Kidney (tissue), 14 donors: ENCODE results near the gene APCDD1. TPM values are rescaled to one million over a fixed set of nuclear protein-coding genes. Genes with fewer than 3 reads are reported as not detected.
A peak's percentile ranks its signal among the peaks of the same experiment; 100 is the strongest.

Experiments used
- DNase-seq, 5 donors: peaks; one replicate each; pipeline ENCODE4 v3.0.0-alpha.2; 2013 to 2020
- FAIRE-seq: peaks from 2 replicates; lab custom pipeline; 2012; peaks lifted over from hg19 to GRCh38; lab: Jason Lieb, UNC
- H3K27ac ChIP-seq, 2 donors: one replicate each; pipeline ENCODE4 v1.7.0; 2013; ENCODE audit warnings: low read depth in 2 of 2, low read length in 2 of 2, inconsistent platforms in 1 of 2
- H3K27me3 ChIP-seq: one replicate; pipeline ENCODE4 v1.7.1; 2013; ENCODE audit warnings: low read length, inconsistent platforms; ENCODE audit not compliant: control insufficient read depth, insufficient read depth
- H3K36me3 ChIP-seq, 3 donors: one replicate each; pipeline versions ENCODE4 v1.7.0 to v1.7.1; 2013; ENCODE audit warnings: low read length in 3 of 3, control low read depth in 1 of 3, inconsistent platforms in 1 of 3; ENCODE audit not compliant: insufficient read depth in 3 of 3, control insufficient read depth in 2 of 3
- H3K4me1 ChIP-seq, 3 donors: one replicate each; pipeline versions ENCODE4 v1.7.0 to v1.7.1; 2013; ENCODE audit warnings: low read length in 3 of 3, inconsistent platforms in 1 of 3, low read depth in 1 of 3; ENCODE audit not compliant: control insufficient read depth in 2 of 3, insufficient read depth in 2 of 3
- H3K4me3 ChIP-seq, 3 donors: one replicate each; pipeline versions ENCODE4 v1.7.0 to v1.8.1; 2013; ENCODE audit warnings: low read length in 3 of 3, control low read depth in 1 of 3, inconsistent platforms in 1 of 3
- H3K9ac ChIP-seq, 3 donors: one replicate each; pipeline versions ENCODE4 v1.7.0 to v1.7.1; 2013; ENCODE audit warnings: low read length in 3 of 3, control low read depth in 1 of 3, inconsistent platforms in 1 of 3
- H3K9me3 ChIP-seq, 3 donors: one replicate each; pipeline versions ENCODE4 v1.7.0 to v1.7.1; 2013; ENCODE audit warnings: low read length in 3 of 3, control low read depth in 1 of 3, inconsistent platforms in 1 of 3; ENCODE audit not compliant: control insufficient read depth in 2 of 3, insufficient read depth in 1 of 3
- intact Hi-C: fragments of 100-400 bp; cut with DNase I; formaldehyde crosslinking; loops from one replicate; pipeline ENCODE4 v1.11.1; 2022
- polyA plus RNA-seq: library from polyadenylated mRNA; stranded (reverse); fragments of 350-450 nt; fragmentation: Illumina TruSeq; extraction: RNeasy Lipid Tissue Mini Kit (QIAGEN cat#74804); gene quantifications from one replicate; pipeline ENCODE4 v1.2.3, GENCODE V29; 2014; ENCODE audit warnings: low read depth, low replicate concordance; ENCODE audit not compliant: insufficient read depth
- total RNA-seq: library from RNA; stranded (reverse); fragmentation: NEBNext Ultra II Directional; extraction: Animal tissue kit (Norgen Biotek cat#: 25700); gene quantifications from one replicate; pipeline ENCODE4 v1.2.1, GENCODE V29; 2021
- TF ChIP-seq, protein P1 (sequence below): IDR thresholded peaks from 3 replicates; pipeline ENCODE4 v1.5.1; 2012; ENCODE audit warnings: mild to moderate bottlenecking, moderate library complexity, borderline replicate concordance; ENCODE audit not compliant: insufficient read depth; ENCODE audit errors: extremely low read depth
- donor health status: control.
- donor health status: control.
- donor health status: control.
- donor health status: control.
- donor health status: control.
- donor health status: DM: yes; HTN: yes; CAD: no.
- donor health status: Normal renal cell carcinoma (clear cell type).

APCDD1 gene
- total and polyA plus RNA-seq, 2 donors from 2014 or later: 2.8 to 22.9 TPM

DNA sequence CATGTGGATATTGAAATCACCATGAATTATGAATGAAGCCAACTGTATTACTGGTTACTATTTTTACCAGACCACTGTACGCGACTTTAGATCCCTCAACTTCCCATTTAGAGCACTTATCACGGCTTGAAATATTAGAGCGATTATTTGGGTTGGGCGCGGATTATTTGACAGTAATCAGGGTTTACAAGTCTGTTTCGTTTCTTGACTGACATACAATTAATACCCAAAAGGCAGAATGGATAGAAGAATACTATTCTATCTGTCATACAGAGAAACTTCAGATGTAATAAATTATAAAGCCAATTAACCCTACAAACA, 70.9 kb downstream of the APCDD1 start:
- Histone ChIP-seq H3K9ac (peak overlapping the region in 1 of 3 donors; percentile 24), H3K36me3 (no peaks in the 10 kb centered on the region), H3K9me3 (no peaks in the 10 kb centered on the region), H3K27me3 (no peaks in the 10 kb centered on the region), H3K4me3 (peak overlapping the region; percentile 82 to 97 (median 96)), H3K4me1 (peaks cover 0 to 10% (median 4%) of the 10 kb centered on the region in 3 donors), H3K27ac (no peak overlapping the region)
- FAIRE-seq (no peak), DNase-seq (no peak)
- TF ChIP-seq, protein P1, sequence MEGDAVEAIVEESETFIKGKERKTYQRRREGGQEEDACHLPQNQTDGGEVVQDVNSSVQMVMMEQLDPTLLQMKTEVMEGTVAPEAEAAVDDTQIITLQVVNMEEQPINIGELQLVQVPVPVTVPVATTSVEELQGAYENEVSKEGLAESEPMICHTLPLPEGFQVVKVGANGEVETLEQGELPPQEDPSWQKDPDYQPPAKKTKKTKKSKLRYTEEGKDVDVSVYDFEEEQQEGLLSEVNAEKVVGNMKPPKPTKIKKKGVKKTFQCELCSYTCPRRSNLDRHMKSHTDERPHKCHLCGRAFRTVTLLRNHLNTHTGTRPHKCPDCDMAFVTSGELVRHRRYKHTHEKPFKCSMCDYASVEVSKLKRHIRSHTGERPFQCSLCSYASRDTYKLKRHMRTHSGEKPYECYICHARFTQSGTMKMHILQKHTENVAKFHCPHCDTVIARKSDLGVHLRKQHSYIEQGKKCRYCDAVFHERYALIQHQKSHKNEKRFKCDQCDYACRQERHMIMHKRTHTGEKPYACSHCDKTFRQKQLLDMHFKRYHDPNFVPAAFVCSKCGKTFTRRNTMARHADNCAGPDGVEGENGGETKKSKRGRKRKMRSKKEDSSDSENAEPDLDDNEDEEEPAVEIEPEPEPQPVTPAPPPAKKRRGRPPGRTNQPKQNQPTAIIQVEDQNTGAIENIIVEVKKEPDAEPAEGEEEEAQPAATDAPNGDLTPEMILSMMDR: no peak
- intact Hi-C loops: no loop called here

DNA sequence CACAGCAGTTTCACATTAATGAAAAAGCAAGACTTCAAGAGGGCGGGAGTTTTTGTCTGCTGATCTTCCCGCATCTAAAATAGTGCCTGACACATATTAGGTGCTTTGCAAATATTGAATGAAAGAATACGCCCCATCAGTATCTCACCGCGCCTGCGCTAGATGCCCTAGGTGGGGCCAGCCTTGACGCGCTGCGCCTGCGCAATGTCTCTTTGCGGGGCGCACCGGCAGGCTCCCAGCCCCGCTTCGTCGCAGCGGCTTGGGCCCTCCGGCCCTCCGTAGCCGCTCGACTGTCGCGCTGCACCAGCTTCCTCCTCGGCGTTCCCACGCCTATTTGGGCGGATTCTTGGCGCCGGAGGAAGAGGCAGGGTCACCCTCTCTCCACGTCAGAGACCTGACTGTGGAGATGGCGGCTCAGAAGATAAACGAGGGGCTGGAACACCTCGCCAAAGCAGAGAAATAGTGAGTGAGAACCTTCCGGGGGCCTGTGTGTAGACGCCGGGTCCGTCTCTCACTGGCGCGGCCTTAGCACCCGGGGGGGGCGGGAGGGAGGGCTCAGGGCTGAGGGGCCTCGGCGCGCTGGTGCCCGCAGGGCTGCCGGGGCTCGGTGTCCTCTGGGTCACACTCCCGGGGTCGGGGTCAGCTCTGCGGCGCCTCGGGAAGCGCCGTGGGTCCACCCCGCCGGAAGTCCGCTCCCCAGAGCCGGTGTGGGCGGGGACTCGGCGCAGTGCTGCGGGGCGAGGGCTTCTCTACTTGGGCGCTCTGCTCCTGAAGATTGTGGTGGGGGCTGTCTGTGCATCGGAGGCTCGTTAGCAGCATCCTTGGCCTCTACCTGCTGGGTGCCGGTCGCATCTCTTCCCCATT, 71.5 kb downstream of the APCDD1 start, which contains the start of gene NAPG:
Gene NAPG (plus strand): TSS at position 331 of the 864 bp plus-strand sequence. CDS start 76 bp downstream, at position 407.
- DNase-seq: peak; percentile 92 to 97 (median 96)
- TF ChIP-seq, protein P1: peak; percentile 2
- Histone ChIP-seq H3K9ac (peak within 1 kb of the TSS; percentile 79 to 96 (median 88)), H3K4me1 (peaks cover 0 to 10% (median 4%) of the 10 kb centered on the region in 3 donors), H3K36me3 (no peaks in the 10 kb centered on the region), H3K27me3 (no peaks in the 10 kb centered on the region), H3K4me3 (peak within 1 kb of the TSS; percentile 88 to 97 (median 96)), H3K27ac (peak within 1 kb of the TSS; percentile 76 to 85), H3K9me3 (no peaks in the 10 kb centered on the region)
- intact Hi-C loops: no loop called here
- no peak for FAIRE-seq

DNA sequence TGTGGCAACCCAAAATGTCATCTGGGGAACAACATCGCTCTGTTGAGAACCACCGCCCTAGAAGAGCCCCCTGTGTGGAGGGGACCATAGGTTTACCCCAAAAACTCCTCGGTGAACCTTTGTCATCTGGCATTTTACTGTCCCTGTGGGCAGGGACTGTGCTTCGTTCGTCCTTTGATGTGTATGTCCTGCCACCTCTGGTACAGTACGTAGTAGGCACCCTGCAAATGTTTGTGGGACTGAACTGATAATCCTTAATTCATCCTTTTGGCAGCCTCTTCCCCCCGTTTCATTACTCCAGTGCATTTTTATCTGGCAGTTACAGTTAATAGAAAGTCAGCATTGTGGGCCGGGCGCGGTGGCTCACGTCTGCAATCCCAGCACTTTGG, 72.1 kb downstream of the APCDD1 start:
- DNase-seq (no peak), FAIRE-seq (no peak)
- Histone ChIP-seq H3K27me3 (no peaks in the 10 kb centered on the region), H3K4me3 (peak overlapping the region; percentile 88 to 97 (median 96)), H3K9me3 (no peaks in the 10 kb centered on the region), H3K9ac (peak overlapping the region; percentile 79 to 96 (median 88)), H3K4me1 (peaks cover 0 to 10% (median 4%) of the 10 kb centered on the region in 3 donors), H3K27ac (peak overlapping the region; percentile 20 to 85), H3K36me3 (no peaks in the 10 kb centered on the region)
- TF ChIP-seq, protein P1: no peak
- intact Hi-C loops: no loop called here
